SK-N-MC (cell line): ENCODE results near the gene DAAM2.

ENCODE experiments used
- DNase-seq: peaks from one replicate; pipeline ENCODE4 v3.0.0-alpha.2; 2011; ENCODE audit warnings: low read depth, low spot score
- H3K27ac ChIP-seq: fragments of 200-600 bp; sonication (generic); 2 replicates; pipeline ENCODE4 v1.5.1; 2016; ENCODE audit warnings: mixed run types
- H3K36me3 ChIP-seq: fragments of 200-600 bp; sonication (generic); 2 replicates; pipeline ENCODE4 v1.6.1; 2017; ENCODE audit warnings: antibody characterized with exemption, low read length, mixed read lengths; ENCODE audit not compliant: insufficient read depth
- H3K4me3 ChIP-seq: fragments of 200-600 bp; sonication (generic); 2 replicates; pipeline ENCODE4 v1.5.1; 2016
- H3K9ac ChIP-seq: fragments of 200-600 bp; sonication (generic); 2 replicates; pipeline ENCODE4 v1.8.0; 2017; ENCODE audit warnings: mixed run types, mixed read lengths; ENCODE audit not compliant: insufficient read length
- H3K9me3 ChIP-seq: fragments of 200-600 bp; sonication (generic); 2 replicates; pipeline ENCODE4 v1.6.1; 2017; ENCODE audit warnings: low read depth, mild to moderate bottlenecking, antibody characterized with exemption, low read length, moderate library complexity, mixed read lengths
- EZH2 ChIP-seq: fragments of 200-600 bp; sonication (generic); IDR thresholded peaks from one replicate; pipeline ENCODE4 v1.6.1; 2017; ENCODE audit warnings: antibody characterized with exemption
- FOXP2 ChIP-seq: optimal IDR thresholded peaks from 2 replicates; pipeline ENCODE3; 2011; ENCODE audit warnings: mild to moderate bottlenecking, moderate library complexity; ENCODE audit not compliant: insufficient read depth; ENCODE audit errors: extremely low read length, control extremely low read depth
- POLR2AphosphoS5 ChIP-seq: IDR thresholded peaks from 2 replicates; pipeline ENCODE4 v1.6.1; 2012; ENCODE audit warnings: mild to moderate bottlenecking, low read depth, low read length, borderline replicate concordance

DAAM2 gene

GRCh38 chr6:39904946-39905639 is 112.9 kb downstream of the DAAM2 start:
- Histone ChIP-seq H3K9ac (no peak overlapping the region), H3K9me3 (no peaks in the 10 kb centered on the region), H3K4me3 (no peak overlapping the region), H3K27ac (no peak overlapping the region), H3K36me3 (peaks cover 14% of the 10 kb centered on the region; the same call in 1 of the 2 replicates)
- no peak for TF ChIP-seq EZH2
- no peak for TF ChIP-seq FOXP2
- TF ChIP-seq POLR2AphosphoS5, result no peak
- no peak for DNase-seq

DNA sequence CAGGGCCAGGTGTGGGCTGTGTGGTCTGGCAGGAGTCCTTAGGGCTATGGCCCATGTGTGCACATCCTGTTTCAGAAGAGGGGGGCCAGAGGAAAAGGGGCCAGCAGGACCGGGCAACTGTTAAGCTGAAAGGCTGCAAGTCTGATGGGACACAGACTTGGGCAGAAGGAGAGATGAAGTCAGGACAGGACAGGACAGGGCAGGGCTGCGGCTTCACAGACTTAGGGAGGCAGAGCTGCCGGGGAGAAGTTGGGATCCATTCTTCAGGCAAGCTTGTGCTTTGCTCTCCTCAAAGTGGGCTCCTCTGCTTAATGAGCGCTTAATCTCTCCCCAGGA is 113.4 kb downstream of the DAAM2 start:
- H3K9ac ChIP-seq, result no peak overlapping the region
- H3K36me3 ChIP-seq, result peaks cover 9% of the 10 kb centered on the region; the same call in 1 of the 2 replicates
- H3K4me3 ChIP-seq, result no peak overlapping the region
- H3K27ac ChIP-seq, result no peak overlapping the region
- no peak for DNase-seq
- no peaks in the 10 kb centered on the region for H3K9me3 ChIP-seq
- TF ChIP-seq POLR2AphosphoS5 (no peak), EZH2 (no peak), FOXP2 (no peak)

DNA sequence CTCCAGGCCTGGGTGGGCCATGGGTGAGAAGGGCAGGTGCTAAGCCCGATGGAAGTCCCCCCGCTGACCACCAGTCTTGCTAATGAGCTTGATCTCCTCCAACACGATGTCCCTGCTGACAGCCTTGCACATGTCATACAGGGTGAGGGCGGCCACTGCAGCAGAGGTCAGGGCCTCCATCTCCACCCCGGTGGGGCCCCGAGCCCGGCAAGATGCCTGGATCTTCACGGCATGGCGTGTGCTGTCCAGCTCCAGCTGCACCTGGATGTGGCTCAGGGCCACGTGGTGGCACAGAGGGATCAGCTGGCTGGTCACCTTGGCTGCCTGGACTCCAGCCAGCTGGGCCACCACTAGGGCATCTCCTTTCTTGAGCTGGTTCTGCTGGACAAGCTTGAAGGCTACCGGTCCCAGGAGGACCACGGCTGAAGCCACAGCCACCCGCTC is 114.2 kb downstream of the DAAM2 start:
- no peak overlapping the region for H3K27ac ChIP-seq
- no peak overlapping the region for H3K9ac ChIP-seq
- H3K4me3 ChIP-seq, result no peak overlapping the region
- no peak for TF ChIP-seq POLR2AphosphoS5
- TF ChIP-seq FOXP2, result no peak
- no peak for TF ChIP-seq EZH2
- H3K9me3 ChIP-seq, result no peaks in the 10 kb centered on the region
- H3K36me3 ChIP-seq, result peaks cover 4% of the 10 kb centered on the region; the same call in 1 of the 2 replicates
- no peak for DNase-seq

DNA sequence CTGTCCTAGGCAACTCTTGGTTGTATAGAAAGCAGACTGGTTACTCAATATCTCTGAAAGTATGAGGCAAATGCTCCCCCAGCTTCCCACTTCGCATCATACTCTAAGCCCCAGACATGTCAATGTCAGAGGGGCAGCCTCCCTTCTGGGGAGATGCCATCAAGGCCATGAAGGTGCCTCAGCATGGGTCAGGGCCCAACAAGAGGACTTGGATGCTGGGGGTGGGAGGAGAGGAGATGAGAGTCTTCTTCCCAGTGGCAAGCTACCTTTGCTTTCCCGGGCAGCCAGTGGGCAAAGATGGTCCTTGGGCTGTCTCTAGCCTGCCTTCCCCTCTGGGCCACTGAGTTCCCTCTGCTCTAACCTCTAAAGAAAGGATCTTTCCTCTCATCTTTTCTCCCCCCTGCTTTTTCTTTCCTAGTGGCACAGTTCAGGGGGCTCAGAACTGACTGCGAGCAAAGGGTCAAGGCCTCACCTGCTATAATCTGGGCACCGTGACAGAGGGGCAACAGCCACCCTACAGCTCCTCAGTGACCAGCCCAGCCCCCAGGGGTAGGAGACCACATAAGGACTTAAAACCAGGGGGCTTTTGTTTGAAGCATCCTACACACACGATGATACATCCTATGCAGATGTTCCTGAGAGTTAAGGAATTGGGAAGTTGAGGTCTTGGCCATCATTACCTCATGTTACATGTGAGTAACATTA is 115.8 kb downstream of the DAAM2 start:
- TF ChIP-seq FOXP2, result no peak
- TF ChIP-seq POLR2AphosphoS5, result no peak
- no peak for TF ChIP-seq EZH2
- Histone ChIP-seq H3K9me3 (no peaks in the 10 kb centered on the region), H3K36me3 (no peaks in the 10 kb centered on the region), H3K4me3 (no peak overlapping the region), H3K9ac (no peak overlapping the region), H3K27ac (no peak overlapping the region)
- DNase-seq, result no peak

DNA sequence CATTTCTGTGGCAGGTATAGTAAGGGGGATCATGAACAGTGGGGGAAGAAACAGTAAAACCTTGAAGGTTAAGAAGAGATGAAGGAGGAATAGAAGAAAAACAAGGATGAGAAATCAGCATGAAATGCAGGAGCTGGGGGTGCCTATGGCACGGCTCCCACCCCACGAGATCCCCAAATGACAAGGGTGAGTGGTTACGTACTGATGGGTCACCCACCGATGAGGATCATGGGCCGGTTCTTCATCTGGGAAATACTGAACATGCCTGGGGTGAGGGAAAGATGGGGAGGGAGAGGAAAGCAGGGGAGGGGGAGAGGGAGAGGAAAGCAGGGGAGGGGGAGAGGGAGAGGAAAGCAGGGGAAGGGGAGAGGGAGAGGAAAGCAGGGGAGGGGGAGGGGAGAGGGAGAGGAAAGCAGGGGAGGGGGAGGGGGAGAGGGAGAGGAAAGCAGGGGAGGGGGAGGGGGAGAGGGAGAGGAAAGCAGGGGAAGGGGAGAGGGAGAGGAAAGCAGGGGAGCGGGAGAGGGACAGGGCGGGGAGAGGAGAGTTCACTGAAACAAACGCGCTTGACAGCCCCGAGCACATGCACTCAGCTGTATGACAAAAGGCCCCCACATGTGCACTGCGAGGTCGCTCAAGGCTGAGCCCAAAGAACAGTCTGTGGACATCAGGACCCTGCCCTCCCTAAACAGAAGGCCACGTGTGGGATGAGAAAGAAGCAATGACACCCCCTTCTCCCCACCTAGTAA is 116.8 kb downstream of the DAAM2 start:
- H3K27ac ChIP-seq, result no peak overlapping the region
- TF ChIP-seq EZH2 (no peak), FOXP2 (no peak), POLR2AphosphoS5 (no peak)
- H3K4me3 ChIP-seq, result no peak overlapping the region
- H3K9me3 ChIP-seq, result no peaks in the 10 kb centered on the region
- no peak for DNase-seq
- no peak overlapping the region for H3K9ac ChIP-seq
- H3K36me3 ChIP-seq, result no peaks in the 10 kb centered on the region

DNA sequence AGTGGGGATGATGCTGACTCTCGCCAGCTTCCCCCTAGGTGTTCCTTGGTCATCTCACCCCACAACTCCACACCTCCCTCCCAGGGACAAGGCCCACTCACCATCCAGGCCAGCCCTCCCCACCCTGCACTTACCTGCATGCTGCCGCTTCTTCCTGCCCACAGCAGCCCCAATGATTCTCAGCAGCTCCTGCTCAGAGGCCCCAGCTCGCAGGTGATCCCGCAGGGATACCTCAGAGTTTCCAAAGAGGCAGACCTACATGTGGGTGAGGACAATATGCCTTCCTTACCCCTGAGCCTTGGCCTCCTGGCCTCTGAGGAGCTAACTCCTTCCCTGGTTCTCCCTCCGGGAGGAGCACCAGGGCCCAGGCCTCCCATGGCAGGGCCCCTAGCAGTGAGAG is 117.5 kb downstream of the DAAM2 start:
- Histone ChIP-seq H3K27ac (no peak overlapping the region), H3K36me3 (no peaks in the 10 kb centered on the region), H3K9ac (no peak overlapping the region), H3K4me3 (no peak overlapping the region), H3K9me3 (no peaks in the 10 kb centered on the region)
- TF ChIP-seq FOXP2 (no peak), POLR2AphosphoS5 (no peak), EZH2 (no peak)
- no peak for DNase-seq

GRCh38 chr6:39910164-39910563 is 118.0 kb downstream of the DAAM2 start:
- no peak overlapping the region for H3K4me3 ChIP-seq
- H3K27ac ChIP-seq, result no peak overlapping the region
- H3K9ac ChIP-seq, result no peak overlapping the region
- no peaks in the 10 kb centered on the region for H3K9me3 ChIP-seq
- no peak for DNase-seq
- TF ChIP-seq POLR2AphosphoS5 (no peak), EZH2 (no peak), FOXP2 (no peak)
- no peaks in the 10 kb centered on the region for H3K36me3 ChIP-seq

DNA sequence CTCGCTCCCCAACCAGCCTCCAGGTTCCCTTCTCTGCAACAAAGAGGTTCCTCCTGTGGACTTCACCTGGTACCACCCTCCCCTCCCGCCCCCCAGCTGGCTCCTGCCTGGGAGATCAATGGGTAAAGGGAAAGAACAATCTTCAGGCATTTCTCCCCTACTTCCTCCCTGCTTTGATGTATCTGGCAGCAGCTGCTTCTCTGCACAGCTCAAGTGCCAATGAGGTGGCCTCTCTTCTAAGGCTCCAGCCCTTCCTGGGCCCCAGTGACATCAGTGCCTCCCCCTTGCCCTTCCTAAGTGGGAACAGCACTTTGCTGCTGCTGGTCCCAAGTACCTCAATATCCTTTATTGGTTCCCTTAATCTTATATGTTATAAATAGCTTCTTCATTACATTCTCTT is 118.6 kb downstream of the DAAM2 start:
- Histone ChIP-seq H3K27ac (no peak overlapping the region), H3K9ac (no peak overlapping the region), H3K36me3 (no peaks in the 10 kb centered on the region), H3K4me3 (no peak overlapping the region), H3K9me3 (no peaks in the 10 kb centered on the region)
- DNase-seq, result no peak
- TF ChIP-seq FOXP2, result no peak
- TF ChIP-seq EZH2, result no peak
- TF ChIP-seq POLR2AphosphoS5, result no peak
